GM10266 (cell line): ENCODE measurements around the gene GABPB2.

Experiments used
- DNase-seq: peaks from one replicate; pipeline ENCODE4 v3.0.0; 2012; ENCODE audit errors: extremely low spot score
- CTCF ChIP-seq: IDR thresholded peaks from 2 replicates; pipeline ENCODE4 v1.5.1; 2012; ENCODE audit warnings: mild to moderate bottlenecking, low read depth; ENCODE audit not compliant: control insufficient read depth, insufficient read depth; ENCODE audit errors: missing control alignments

GABPB2 gene

DNA sequence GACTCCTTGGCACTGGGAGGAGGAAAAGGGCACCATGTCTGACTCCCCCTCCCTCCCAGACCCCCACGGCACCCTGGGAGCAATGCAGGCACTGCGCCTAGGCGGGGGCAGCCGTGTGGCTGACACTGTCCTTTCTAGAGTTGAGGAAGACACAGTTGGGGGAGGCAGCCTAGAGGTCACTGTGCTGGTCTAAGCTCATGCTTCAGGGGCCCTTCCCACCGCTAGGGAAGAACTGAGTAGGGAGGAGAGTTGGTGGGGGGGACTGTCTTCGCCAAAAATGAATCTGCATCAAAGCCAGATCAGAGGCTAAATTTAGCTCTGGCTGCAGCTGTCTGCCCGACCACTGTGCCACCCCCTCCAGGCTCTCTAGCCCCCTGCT is 72.5 kb downstream of the GABPB2 start:
- TF ChIP-seq CTCF, result no peak
- peak; percentile 8 for DNase-seq

DNA sequence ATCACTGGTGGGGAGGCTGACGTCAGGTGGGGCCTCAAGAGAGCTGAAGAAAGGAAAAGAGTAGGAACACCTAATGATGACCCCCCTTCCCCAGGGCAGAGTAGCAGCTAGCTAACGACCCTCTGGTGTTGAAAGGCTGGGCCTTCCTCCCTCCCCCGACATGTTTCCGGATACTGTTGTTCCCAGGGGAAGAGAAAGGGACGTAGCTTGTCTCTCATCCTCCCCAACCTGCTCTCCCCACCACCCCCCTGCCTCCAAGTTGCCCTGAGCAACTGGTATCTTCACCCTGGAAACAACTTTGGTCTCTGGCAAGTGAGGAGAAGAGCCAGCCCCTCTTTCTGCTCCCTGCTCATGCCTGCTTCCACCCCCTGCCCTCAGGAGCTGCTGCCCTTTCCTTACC is 73.4 kb downstream of the GABPB2 start:
- peak; percentile 7 for DNase-seq
- TF ChIP-seq CTCF, result no peak

GRCh38 chr1:151144474-151145303 is 74.1 kb downstream of the GABPB2 start:
- no peak for TF ChIP-seq CTCF
- DNase-seq, result peak; percentile 6

- no peak for DNase-seq
- no peak for TF ChIP-seq CTCF
Observed at GRCh38 chr1:151145304-151146071, 74.9 kb downstream of the GABPB2 start.

DNA sequence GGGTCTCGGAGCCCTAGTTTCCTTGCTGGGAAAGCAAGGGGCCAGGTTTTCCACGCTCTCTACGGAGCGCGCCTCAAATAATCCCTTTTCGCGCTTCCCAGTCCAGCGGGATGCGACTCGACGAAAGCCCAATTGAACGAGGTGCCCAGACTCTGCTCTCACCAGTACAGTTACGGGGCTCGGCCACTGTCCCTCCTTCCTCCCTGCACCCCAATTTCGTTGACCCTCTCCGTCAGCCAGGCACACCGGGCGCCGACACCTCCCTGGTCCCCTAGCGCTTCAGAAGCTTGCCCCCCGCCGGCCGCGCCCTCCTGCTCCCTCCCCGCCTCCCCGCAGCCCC is 75.5 kb downstream of the GABPB2 start:
- DNase-seq, result no peak
- TF ChIP-seq CTCF, result no peak

GRCh38 chr1:151146412-151147131 is 76.0 kb downstream of the GABPB2 start, which contains the start of gene SEMA6C:
TSS of gene SEMA6C (minus strand) at chr1:151146631. CDS start at chr1:151142621, 4,010 bp downstream.
- peak; percentile 92 for DNase-seq
- no peak for TF ChIP-seq CTCF
